ENCODE measurements around the gene THAP7.
A peak's percentile ranks its signal among the peaks of the same experiment; 100 is the strongest.

Gene THAP7

DNA sequence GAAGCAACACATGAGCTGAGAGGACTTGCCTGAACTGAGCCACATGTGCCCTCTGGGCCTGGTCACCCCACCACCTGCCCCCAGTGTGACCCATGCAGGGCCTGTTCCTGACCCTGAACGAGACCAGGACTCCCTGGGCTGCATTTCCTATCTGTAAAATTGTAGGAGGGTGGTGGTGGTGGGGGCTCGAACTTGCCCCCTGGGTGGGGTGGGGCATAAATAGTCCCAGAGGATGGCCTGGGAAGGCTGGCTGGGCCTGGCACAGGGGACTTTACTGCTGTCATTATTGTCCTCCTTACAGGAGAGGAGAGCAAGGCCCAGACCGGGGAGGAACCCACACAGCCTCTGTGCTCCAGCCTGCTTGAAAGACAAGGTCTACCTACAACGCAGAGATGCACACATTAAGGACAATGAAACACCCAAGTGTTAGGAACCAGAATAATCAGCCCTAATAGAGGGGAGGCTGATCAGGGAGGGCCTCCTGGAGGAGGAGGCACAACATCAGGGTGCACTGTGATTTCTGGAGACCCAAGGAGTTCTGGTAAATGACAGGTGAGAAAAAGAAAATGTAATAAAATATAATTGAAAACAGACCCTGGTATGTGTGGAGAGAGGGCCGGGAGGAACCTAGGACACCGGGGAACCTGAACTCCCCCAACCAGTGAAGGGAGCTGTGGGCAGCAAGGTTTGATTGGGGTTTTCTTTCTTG, 37.7 kb downstream of the THAP7 start:
- peaks cover 15% of the 10 kb centered on the region for H3K4me1 ChIP-seq (ENCODE audit: low read length)
- no peaks in the 10 kb centered on the region for H3K9me3 ChIP-seq (ENCODE audit: insufficient read depth, low read length)
- H3K79me2 ChIP-seq (ENCODE audit: low read length), result no peaks in the 10 kb centered on the region
- no peaks in the 10 kb centered on the region for H3K36me3 ChIP-seq (replicated peaks; ENCODE audit: low read depth, low read length)
- peak overlapping the region; percentile 60 for H3K4me2 ChIP-seq (ENCODE audit: low read length)
- H3K4me3 ChIP-seq (ENCODE audit: low read length), result peak overlapping the region; percentile 65
- TF ChIP-seq EZH2phosphoT487 (IDR thresholded peaks at IDR 0.05; ENCODE audit: low read depth), result no peak
- TF ChIP-seq, protein P1, sequence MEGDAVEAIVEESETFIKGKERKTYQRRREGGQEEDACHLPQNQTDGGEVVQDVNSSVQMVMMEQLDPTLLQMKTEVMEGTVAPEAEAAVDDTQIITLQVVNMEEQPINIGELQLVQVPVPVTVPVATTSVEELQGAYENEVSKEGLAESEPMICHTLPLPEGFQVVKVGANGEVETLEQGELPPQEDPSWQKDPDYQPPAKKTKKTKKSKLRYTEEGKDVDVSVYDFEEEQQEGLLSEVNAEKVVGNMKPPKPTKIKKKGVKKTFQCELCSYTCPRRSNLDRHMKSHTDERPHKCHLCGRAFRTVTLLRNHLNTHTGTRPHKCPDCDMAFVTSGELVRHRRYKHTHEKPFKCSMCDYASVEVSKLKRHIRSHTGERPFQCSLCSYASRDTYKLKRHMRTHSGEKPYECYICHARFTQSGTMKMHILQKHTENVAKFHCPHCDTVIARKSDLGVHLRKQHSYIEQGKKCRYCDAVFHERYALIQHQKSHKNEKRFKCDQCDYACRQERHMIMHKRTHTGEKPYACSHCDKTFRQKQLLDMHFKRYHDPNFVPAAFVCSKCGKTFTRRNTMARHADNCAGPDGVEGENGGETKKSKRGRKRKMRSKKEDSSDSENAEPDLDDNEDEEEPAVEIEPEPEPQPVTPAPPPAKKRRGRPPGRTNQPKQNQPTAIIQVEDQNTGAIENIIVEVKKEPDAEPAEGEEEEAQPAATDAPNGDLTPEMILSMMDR (IDR thresholded peaks at IDR 0.05; ENCODE audit: low read depth, low read length), result no peak
- peaks cover 20% of the 10 kb centered on the region for H3K27me3 ChIP-seq (ENCODE audit: low read depth, low read length)
- H2AFZ ChIP-seq (ENCODE audit: low read depth, low read length), result peak overlapping the region; percentile 52; the same call in 1 of the 2 replicates
- H3K27ac ChIP-seq (ENCODE audit: low read length), result no peak overlapping the region
- H4K20me1 ChIP-seq (ENCODE audit: insufficient read depth, low read length), result no peaks in the 10 kb centered on the region
- H3K9ac ChIP-seq (ENCODE audit: low read length), result 0 out of 2 replicates have a peak overlapping the region, but pooled peaks have one; percentile 10

DNA sequence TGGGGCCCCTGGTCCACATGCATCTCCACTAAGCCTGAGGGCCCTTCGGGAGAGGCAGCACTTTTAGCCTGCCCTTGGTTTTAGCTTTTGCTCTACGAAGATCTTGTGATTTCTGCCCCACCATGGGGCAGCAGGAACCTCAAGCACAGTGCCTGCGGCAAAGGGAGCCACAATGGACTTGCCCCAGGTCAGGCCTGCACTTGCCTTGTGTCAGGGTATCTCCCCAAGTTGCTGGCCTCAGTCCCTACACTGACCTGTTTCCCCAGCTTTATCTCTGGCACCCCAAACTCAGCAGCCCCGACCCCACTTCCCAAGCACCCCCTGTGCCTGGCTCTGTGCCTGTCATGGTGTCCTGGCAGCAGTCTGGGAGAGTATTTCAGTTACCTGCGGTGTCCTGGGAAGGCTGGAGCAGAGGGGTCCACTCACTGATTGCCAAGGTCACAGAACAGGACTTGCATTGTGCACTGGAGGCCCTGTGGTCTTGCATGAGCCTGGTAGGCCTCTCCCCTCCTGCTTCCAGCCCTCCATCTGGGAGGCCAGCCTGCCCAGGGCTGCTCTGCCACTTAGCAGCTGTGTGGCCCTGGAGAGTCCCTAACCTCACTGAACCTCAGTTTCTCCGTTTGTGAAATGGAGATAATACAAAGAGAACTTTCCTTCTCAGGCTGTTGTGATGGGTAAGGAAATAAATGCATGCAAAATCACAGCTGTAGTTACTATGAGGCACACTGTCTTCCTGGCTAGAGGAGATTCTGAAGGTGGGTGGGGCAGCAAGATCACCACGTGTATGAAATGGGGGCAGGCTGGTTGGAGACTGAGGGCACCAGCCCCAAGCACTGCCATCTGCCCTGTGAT, 38.5 kb downstream of the THAP7 start:
- Histone ChIP-seq H3K4me2 (ENCODE audit: low read length) (no peak overlapping the region), H2AFZ (ENCODE audit: low read depth, low read length) (no peak overlapping the region), H3K9me3 (ENCODE audit: insufficient read depth, low read length) (no peaks in the 10 kb centered on the region), H3K9ac (ENCODE audit: low read length) (no peak overlapping the region), H3K79me2 (ENCODE audit: low read length) (no peaks in the 10 kb centered on the region), H3K36me3 (replicated peaks; ENCODE audit: low read depth, low read length) (no peaks in the 10 kb centered on the region), H3K4me1 (ENCODE audit: low read length) (peaks cover 12% of the 10 kb centered on the region), H3K27me3 (ENCODE audit: low read depth, low read length) (peaks cover 20% of the 10 kb centered on the region), H3K27ac (ENCODE audit: low read length) (no peak overlapping the region), H4K20me1 (ENCODE audit: insufficient read depth, low read length) (no peaks in the 10 kb centered on the region), H3K4me3 (ENCODE audit: low read length) (no peak overlapping the region)
- no peak for TF ChIP-seq EZH2phosphoT487 (IDR thresholded peaks at IDR 0.05; ENCODE audit: low read depth)
- TF ChIP-seq, protein P1 (IDR thresholded peaks at IDR 0.05; ENCODE audit: low read depth, low read length), result no peak

DNA sequence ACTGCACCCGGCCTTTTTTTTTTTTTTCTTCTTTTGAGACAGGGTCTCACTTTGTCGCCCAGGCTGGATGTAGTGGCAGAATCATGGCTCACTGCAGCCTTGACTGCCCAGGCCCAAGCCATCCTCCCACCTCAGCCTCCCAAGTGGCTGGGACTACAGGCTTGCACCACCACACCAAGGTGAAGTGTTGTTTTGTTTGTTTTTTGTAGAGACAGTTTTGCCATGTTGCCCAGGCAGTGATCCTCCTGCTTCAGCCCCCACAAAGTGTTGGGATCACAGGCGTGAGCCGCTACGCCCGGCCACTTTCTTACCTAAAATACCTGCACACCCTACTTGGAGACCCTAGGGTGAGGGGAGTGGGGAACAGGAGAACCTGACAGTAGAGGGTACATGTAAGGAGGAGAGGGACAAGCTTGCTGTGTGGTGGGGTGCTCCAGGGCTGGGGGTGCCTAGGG, 39.4 kb downstream of the THAP7 start:
- H2AFZ ChIP-seq (ENCODE audit: low read depth, low read length), result no peak overlapping the region
- H3K79me2 ChIP-seq (ENCODE audit: low read length), result no peaks in the 10 kb centered on the region
- H3K27me3 ChIP-seq (ENCODE audit: low read depth, low read length), result peaks cover 20% of the 10 kb centered on the region

More for the DNA sequence above, 39.4 kb downstream of the THAP7 start:
- Histone ChIP-seq H3K4me3 (ENCODE audit: low read length) (no peak overlapping the region), H3K9me3 (ENCODE audit: insufficient read depth, low read length) (no peaks in the 10 kb centered on the region), H3K4me2 (ENCODE audit: low read length) (no peak overlapping the region), H3K27ac (ENCODE audit: low read length) (no peak overlapping the region), H3K9ac (ENCODE audit: low read length) (no peak overlapping the region), H4K20me1 (ENCODE audit: insufficient read depth, low read length) (no peaks in the 10 kb centered on the region), H3K36me3 (replicated peaks; ENCODE audit: low read depth, low read length) (no peaks in the 10 kb centered on the region), H3K4me1 (ENCODE audit: low read length) (peaks cover 7% of the 10 kb centered on the region)
- TF ChIP-seq EZH2phosphoT487 (IDR thresholded peaks at IDR 0.05; ENCODE audit: low read depth), result no peak
- TF ChIP-seq, protein P1 (IDR thresholded peaks at IDR 0.05; ENCODE audit: low read depth, low read length), result no peak
